ENCODE measurements around the gene TRHDE.

Gene TRHDE

GRCh38 chr12:72522411-72522810 lies 250.2 kb downstream of the TRHDE start:
- Histone ChIP-seq H3K27me3 (ENCODE audit: low read length) (no peaks in the 10 kb centered on the region), H3K27ac (ENCODE audit: low read depth, low read length) (no peak overlapping the region), H3K79me2 (ENCODE audit: insufficient read depth, low read length) (no peaks in the 10 kb centered on the region), H3K9ac (ENCODE audit: low read length) (no peak overlapping the region), H3K36me3 (ENCODE audit: low read length) (no peaks in the 10 kb centered on the region), H3K9me2 (replicated peaks; ENCODE audit: insufficient read depth, low read length) (no peaks in the 10 kb centered on the region), H3K4me2 (ENCODE audit: low read depth, low read length, poor library complexity, severe bottlenecking) (no peak overlapping the region), H4K20me1 (ENCODE audit: low read depth, low read length) (no peaks in the 10 kb centered on the region), H3K9me3 (ENCODE audit: insufficient read depth, low read length) (no peaks in the 10 kb centered on the region), H3K4me3 (ENCODE audit: insufficient read depth, low read length, poor library complexity, severe bottlenecking) (no peak overlapping the region), H3F3A (ENCODE audit: insufficient read depth) (no peaks in the 10 kb centered on the region), H2AFZ (ENCODE audit: low read depth, low read length, severe bottlenecking) (no peak overlapping the region)
- TF ChIP-seq EZH2phosphoT487 (conservative IDR thresholded peaks at IDR 0.05; ENCODE audit: low read length) (no peak), CTCF (IDR thresholded peaks at IDR 0.05; ENCODE audit: insufficient read depth, low read length, poor library complexity, severe bottlenecking) (no peak)

- Histone ChIP-seq H3K9ac (ENCODE audit: low read length) (no peak overlapping the region), H3K4me2 (ENCODE audit: low read depth, low read length, poor library complexity, severe bottlenecking) (no peak overlapping the region)
Measured at GRCh38 chr12:72523754-72524153, 251.6 kb downstream of the TRHDE start.

GRCh38 chr12:72535212-72535990 lies 263.2 kb downstream of the TRHDE start:
- TF ChIP-seq EZH2phosphoT487 (conservative IDR thresholded peaks at IDR 0.05; ENCODE audit: low read length) (no peak), CTCF (IDR thresholded peaks at IDR 0.05; ENCODE audit: insufficient read depth, low read length, poor library complexity, severe bottlenecking) (no peak)
- H3K9me3 ChIP-seq (ENCODE audit: insufficient read depth, low read length), result no peaks in the 10 kb centered on the region
- H4K20me1 ChIP-seq (ENCODE audit: low read depth, low read length), result no peaks in the 10 kb centered on the region
- no peaks in the 10 kb centered on the region for H3K27me3 ChIP-seq (ENCODE audit: low read length)
- no peaks in the 10 kb centered on the region for H3K9me2 ChIP-seq (replicated peaks; ENCODE audit: insufficient read depth, low read length)
- H3K27ac ChIP-seq (ENCODE audit: low read depth, low read length), result no peak overlapping the region
- H3K4me2 ChIP-seq (ENCODE audit: low read depth, low read length, poor library complexity, severe bottlenecking), result no peak overlapping the region
- no peak overlapping the region for H2AFZ ChIP-seq (ENCODE audit: low read depth, low read length, severe bottlenecking)
- no peak overlapping the region for H3K4me3 ChIP-seq (ENCODE audit: insufficient read depth, low read length, poor library complexity, severe bottlenecking)
- no peaks in the 10 kb centered on the region for H3F3A ChIP-seq (ENCODE audit: insufficient read depth)
- no peak overlapping the region for H3K9ac ChIP-seq (ENCODE audit: low read length)
- no peaks in the 10 kb centered on the region for H3K79me2 ChIP-seq (ENCODE audit: insufficient read depth, low read length)
- H3K36me3 ChIP-seq (ENCODE audit: low read length), result no peaks in the 10 kb centered on the region

More at GRCh38 chr12:72523754-72524153, 251.6 kb downstream of the TRHDE start:
- Histone ChIP-seq H3K27ac (ENCODE audit: low read depth, low read length) (no peak overlapping the region), H3F3A (ENCODE audit: insufficient read depth) (no peaks in the 10 kb centered on the region), H4K20me1 (ENCODE audit: low read depth, low read length) (no peaks in the 10 kb centered on the region), H3K9me2 (replicated peaks; ENCODE audit: insufficient read depth, low read length) (no peaks in the 10 kb centered on the region), H3K9me3 (ENCODE audit: insufficient read depth, low read length) (no peaks in the 10 kb centered on the region), H2AFZ (ENCODE audit: low read depth, low read length, severe bottlenecking) (no peak overlapping the region), H3K36me3 (ENCODE audit: low read length) (no peaks in the 10 kb centered on the region), H3K79me2 (ENCODE audit: insufficient read depth, low read length) (no peaks in the 10 kb centered on the region), H3K27me3 (ENCODE audit: low read length) (no peaks in the 10 kb centered on the region), H3K4me3 (ENCODE audit: insufficient read depth, low read length, poor library complexity, severe bottlenecking) (no peak overlapping the region)
- TF ChIP-seq CTCF (IDR thresholded peaks at IDR 0.05; ENCODE audit: insufficient read depth, low read length, poor library complexity, severe bottlenecking) (no peak), EZH2phosphoT487 (conservative IDR thresholded peaks at IDR 0.05; ENCODE audit: low read length) (no peak)

Measured in SU-DHL-6 (cell line).